ENCODE results near the gene PARL. TPM values are rescaled to one million over a fixed set of nuclear protein-coding genes. Genes with fewer than 3 reads are reported as not detected.
A peak's percentile ranks its signal among the peaks of the same experiment; 100 is the strongest.

Gene PARL
- total and polyA plus RNA-seq, 2 of the 8 experiments (the other 6 are each of a cell fraction or from before 2014, with no cell fraction given), result 62.7 to 85.0 TPM

GRCh38 chr3:183884427-183885296, at the start of gene PARL (continued):
- TF ChIP-seq CHD7 (IDR thresholded peaks at IDR 0.05; ENCODE audit: insufficient replicate concordance, low read length) (no peak), HDAC6 (IDR thresholded peaks at IDR 0.05; ENCODE audit: low read depth, low read length) (no peak), CHD1 (IDR thresholded peaks at IDR 0.05; ENCODE audit: low read depth, low read length) (no peak), NRF1 (IDR thresholded peaks at IDR 0.05; ENCODE audit: low read depth, low read length) (no peak), GABPA (IDR thresholded peaks at IDR 0.05; ENCODE audit: borderline replicate concordance, insufficient read depth, low read length) (peak; percentile 96), RXRA (IDR thresholded peaks at IDR 0.05; ENCODE audit: insufficient read depth, low read depth, low read length) (no peak), BRCA1 (IDR thresholded peaks at IDR 0.05; ENCODE audit: low read depth, low read length) (no peak; the same call in 1 of the 2 replicates), RFX5 (IDR thresholded peaks at IDR 0.05; ENCODE audit: borderline replicate concordance, low read depth, low read length) (no peak), CTBP2 (IDR thresholded peaks at IDR 0.05; ENCODE audit: borderline replicate concordance, insufficient read depth, insufficient read length, low read length) (no peak), CBX8 (IDR thresholded peaks at IDR 0.05; ENCODE audit: borderline replicate concordance, low read depth, low read length) (no peak)

Data from H1 (cell line).